ENCODE results near the gene PLPP6. TPM values are rescaled to one million over a fixed set of nuclear protein-coding genes. Genes with fewer than 3 reads are reported as not detected.

The PLPP6 gene
- total RNA-seq, 4 donors from 2014 or later = 4.2 to 8.0 (median 5.6) TPM

DNA sequence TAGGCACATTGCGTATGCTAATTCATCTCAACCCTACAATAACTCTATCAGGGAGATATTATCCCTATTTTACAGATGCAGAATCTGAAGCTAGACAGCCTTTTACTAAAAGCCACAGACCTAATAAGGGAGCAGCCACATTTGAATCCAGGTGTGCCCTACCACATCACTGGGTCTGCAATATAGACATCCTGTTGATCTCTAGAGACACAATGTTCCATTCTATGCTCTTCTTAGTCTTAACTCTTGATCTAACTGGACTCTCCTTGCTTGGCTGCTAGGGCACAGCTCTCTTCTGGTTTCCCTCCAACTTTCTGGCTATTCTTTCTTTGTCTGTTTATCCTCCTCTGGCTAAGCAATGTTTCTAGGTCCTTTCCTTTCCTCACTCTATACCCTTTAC lies 5.6 kb downstream of the PLPP6 start:
- Histone ChIP-seq H3K4me1 (peaks cover 0 to 39% (median 26%) of the 10 kb centered on the region in 4 donors), H3K27me3 (no peaks in the 10 kb centered on the region), H3K36me3 (no peaks in the 10 kb centered on the region), H3K9me3 (no peaks in the 10 kb centered on the region), H3K4me3 (no peak overlapping the region), H3K27ac (no peak overlapping the region)
- WGBS, 2 donors = 95 to 96% methylated on average over 1 of the region's 1 CpG
- DNase-seq (ENCODE audit: low spot score in 2 of 2) = no peak
- TF ChIP-seq, protein P1, sequence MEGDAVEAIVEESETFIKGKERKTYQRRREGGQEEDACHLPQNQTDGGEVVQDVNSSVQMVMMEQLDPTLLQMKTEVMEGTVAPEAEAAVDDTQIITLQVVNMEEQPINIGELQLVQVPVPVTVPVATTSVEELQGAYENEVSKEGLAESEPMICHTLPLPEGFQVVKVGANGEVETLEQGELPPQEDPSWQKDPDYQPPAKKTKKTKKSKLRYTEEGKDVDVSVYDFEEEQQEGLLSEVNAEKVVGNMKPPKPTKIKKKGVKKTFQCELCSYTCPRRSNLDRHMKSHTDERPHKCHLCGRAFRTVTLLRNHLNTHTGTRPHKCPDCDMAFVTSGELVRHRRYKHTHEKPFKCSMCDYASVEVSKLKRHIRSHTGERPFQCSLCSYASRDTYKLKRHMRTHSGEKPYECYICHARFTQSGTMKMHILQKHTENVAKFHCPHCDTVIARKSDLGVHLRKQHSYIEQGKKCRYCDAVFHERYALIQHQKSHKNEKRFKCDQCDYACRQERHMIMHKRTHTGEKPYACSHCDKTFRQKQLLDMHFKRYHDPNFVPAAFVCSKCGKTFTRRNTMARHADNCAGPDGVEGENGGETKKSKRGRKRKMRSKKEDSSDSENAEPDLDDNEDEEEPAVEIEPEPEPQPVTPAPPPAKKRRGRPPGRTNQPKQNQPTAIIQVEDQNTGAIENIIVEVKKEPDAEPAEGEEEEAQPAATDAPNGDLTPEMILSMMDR (IDR thresholded peaks at IDR 0.05) = no peak
- no peak for TF ChIP-seq EP300 (IDR thresholded peaks at IDR 0.05)
- TF ChIP-seq POLR2A (IDR thresholded peaks at IDR 0.05) = no peak

DNA sequence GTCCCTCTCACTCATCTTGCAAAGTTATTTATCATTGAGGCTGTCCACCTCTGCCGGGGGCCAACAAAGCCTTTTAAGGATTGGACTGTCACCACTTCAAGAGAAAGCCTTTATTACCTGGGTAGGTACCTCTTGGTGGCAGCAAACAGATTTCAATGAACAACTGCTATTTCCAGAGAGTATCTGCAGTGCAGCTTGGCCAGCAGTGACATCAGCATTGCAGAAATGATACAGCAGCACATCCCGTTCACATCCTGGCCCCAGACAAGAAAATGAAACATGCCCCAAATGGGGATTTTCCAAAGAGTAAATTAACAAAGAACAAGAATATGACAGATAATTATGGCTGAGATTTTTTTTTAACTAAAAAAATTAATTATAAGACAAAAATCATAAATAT lies 6.5 kb downstream of the PLPP6 start:
- H3K36me3 ChIP-seq = no peaks in the 10 kb centered on the region
- DNase-seq (ENCODE audit: low spot score in 2 of 2) = no peak
- WGBS, 2 donors = 80 to 91% methylated on average over 2 of the region's 2 CpGs

DNA sequence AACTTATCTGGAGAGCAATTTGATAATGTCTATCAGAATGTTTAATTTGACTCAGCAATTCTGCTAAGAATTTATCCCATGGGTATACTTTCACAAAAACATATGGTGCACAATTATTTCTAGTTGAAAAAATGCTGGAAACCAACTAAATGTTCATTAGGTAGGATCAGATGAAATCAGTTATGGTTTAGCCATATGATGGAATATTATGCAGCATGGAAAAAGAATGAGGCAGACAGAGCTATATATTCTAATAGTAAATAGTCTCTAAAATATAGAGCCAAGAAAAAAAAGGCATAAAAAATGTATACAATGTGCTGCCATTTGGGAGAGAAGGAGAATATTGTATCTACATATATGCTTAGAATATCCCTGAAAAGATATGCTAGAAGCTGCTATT lies 7.8 kb downstream of the PLPP6 start:
- TF ChIP-seq EP300 (IDR thresholded peaks at IDR 0.05) (no peak), POLR2A (IDR thresholded peaks at IDR 0.05) (no peak)
- TF ChIP-seq, protein P1 (IDR thresholded peaks at IDR 0.05) = no peak
- no peaks in the 10 kb centered on the region for H3K36me3 ChIP-seq
- peaks cover 0 to 17% (median 7%) of the 10 kb centered on the region in 4 donors for H3K4me1 ChIP-seq
- H3K27ac ChIP-seq = no peak overlapping the region
- no peak overlapping the region for H3K4me3 ChIP-seq
- H3K9me3 ChIP-seq = no peaks in the 10 kb centered on the region
- DNase-seq (ENCODE audit: low spot score in 2 of 2) = no peak
- no peaks in the 10 kb centered on the region for H3K27me3 ChIP-seq

More for the DNA sequence above, 6.5 kb downstream of the PLPP6 start:
- Histone ChIP-seq H3K9me3 (no peaks in the 10 kb centered on the region), H3K27ac (no peak overlapping the region), H3K27me3 (no peaks in the 10 kb centered on the region), H3K4me1 (peaks cover 0 to 30% (median 20%) of the 10 kb centered on the region in 4 donors), H3K4me3 (no peak overlapping the region)
- TF ChIP-seq, protein P1 (IDR thresholded peaks at IDR 0.05) = no peak
- TF ChIP-seq EP300 (IDR thresholded peaks at IDR 0.05) = no peak
- no peak for TF ChIP-seq POLR2A (IDR thresholded peaks at IDR 0.05)

DNA sequence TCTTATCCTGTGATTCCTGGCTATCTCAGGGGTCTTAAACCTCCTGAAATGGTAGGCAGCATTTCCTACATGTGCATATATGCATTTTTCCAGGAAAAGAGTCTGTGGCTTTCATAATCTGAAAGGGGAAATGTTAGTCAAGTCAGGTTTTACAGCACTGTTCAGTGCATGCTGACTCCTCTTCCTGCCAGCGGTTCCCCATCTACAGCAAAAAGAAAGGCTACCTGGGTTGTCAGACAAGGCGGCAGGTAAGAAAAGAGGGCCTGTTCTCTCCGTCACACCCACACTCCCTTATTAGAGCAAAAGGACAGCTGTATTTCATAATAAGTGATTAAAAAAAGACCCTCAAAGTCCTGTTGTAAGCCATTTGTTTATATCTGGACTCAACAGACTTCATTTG lies 8.5 kb downstream of the PLPP6 start:
- WGBS, 2 donors = 75 to 81% methylated on average over 3 of the region's 3 CpGs
- peaks cover 0 to 11% (median under 1%) of the 10 kb centered on the region in 4 donors for H3K4me1 ChIP-seq

DNA sequence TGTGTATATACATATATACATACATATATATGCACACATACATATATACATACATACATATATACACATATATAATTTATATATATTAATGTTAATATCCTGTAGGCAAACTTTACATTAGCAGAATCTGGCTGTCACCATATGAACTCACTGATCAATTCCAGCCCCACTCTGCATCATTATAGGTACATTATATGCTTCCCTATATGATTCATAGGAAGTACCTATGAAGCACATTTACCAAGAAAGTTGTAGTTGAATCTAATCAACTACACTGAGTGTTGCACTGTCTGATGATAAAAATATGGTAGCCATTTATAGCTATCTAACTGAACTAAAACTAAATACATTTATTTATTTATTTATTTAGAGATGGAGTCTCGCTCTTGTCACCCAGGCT lies 9.6 kb downstream of the PLPP6 start:
- H3K36me3 ChIP-seq = no peaks in the 10 kb centered on the region
- no peak overlapping the region for H3K27ac ChIP-seq
- DNase-seq (ENCODE audit: low spot score in 2 of 2) = no peak
- TF ChIP-seq POLR2A (IDR thresholded peaks at IDR 0.05) = no peak
- TF ChIP-seq, protein P1 (IDR thresholded peaks at IDR 0.05) = no peak
- no peak overlapping the region for H3K4me3 ChIP-seq
- H3K27me3 ChIP-seq = no peaks in the 10 kb centered on the region
- H3K4me1 ChIP-seq = peaks cover 0 to 3% (median 0%) of the 10 kb centered on the region in 4 donors
- no peaks in the 10 kb centered on the region for H3K9me3 ChIP-seq
- 96% methylated on average over 1 of the region's 1 CpG for WGBS, 2 donors

More for the DNA sequence above, 8.5 kb downstream of the PLPP6 start:
- Histone ChIP-seq H3K4me3 (no peak overlapping the region), H3K27me3 (no peaks in the 10 kb centered on the region), H3K36me3 (no peaks in the 10 kb centered on the region), H3K9me3 (no peaks in the 10 kb centered on the region), H3K27ac (no peak overlapping the region)
- DNase-seq (ENCODE audit: low spot score in 2 of 2) = no peak
- TF ChIP-seq, protein P1 (IDR thresholded peaks at IDR 0.05) = no peak
- TF ChIP-seq EP300 (IDR thresholded peaks at IDR 0.05) (no peak), POLR2A (IDR thresholded peaks at IDR 0.05) (no peak)
